Upper lobe of left lung (tissue), 4 donors: ENCODE results near the gene KL.

Experiments
- EP300 ChIP-seq, 4 donors: sonication (generic); formaldehyde crosslinking; IDR thresholded peaks; one replicate each; pipeline ENCODE4 v1.5.1; 2017; ENCODE audit warnings: antibody characterized with exemption in 4 of 4, control low read depth in 2 of 4
- POLR2A ChIP-seq, 4 donors: fragments of 450-650 bp; IDR thresholded peaks; one replicate each; pipeline ENCODE4 v1.5.1; 2016 to 2017; ENCODE audit warnings: antibody characterized with exemption in 4 of 4, mild to moderate bottlenecking in 2 of 4
- POLR2AphosphoS5 ChIP-seq, 2 donors: sonication (generic); formaldehyde crosslinking; IDR thresholded peaks; one replicate each; pipeline ENCODE4 v1.5.1; 2017; ENCODE audit warnings: antibody characterized with exemption in 2 of 2
- TF ChIP-seq, protein P1 (sequence below), 6 experiments: fragments of 450-650 bp in 4 of 6; fragments of 200-600 bp in 2 of 6; sonication (generic) in 2 of 6; IDR thresholded peaks; one replicate each; pipeline ENCODE4 v1.5.1; 2016 to 2019; ENCODE audit warnings: antibody characterized with exemption in 6 of 6

DNA sequence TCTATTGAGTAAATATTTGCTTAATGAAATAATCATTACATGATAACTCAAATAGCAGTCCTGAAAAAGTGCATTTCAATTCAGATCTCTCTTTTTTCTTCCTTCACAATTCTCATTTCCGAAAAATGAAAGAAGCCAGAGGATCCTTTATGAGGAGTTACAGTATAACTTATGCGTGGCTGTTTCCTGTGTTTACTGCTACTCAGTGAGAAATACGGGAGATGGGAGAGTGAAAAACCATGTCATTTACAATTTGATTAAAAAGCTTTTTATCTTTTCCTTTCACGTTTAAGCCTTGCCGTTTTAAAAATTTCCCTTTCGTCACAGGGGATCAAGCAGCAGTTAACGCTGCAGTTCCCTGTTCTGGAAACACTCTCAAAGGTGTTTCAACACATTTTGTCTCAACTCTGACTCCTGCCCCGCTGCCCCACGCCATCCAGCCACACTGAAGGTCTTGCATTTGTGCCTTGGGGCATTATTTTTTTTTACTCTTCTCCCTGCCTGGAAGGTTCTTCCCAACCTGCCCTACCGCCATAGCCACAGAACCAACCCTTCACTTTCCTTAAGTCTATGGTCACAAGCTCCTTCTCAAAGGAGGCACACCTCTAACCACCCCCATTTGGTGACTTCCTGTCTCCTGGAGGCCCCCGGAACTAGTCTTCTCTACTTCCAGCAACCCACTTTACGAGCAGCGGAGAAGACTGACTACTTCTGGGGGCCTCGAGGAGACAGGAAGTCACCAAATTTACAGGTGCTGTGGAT, 17.0 kb downstream of the KL start:
- TF ChIP-seq POLR2A (IDR thresholded peaks at IDR 0.05) (peak in 1 of 4 donors; percentile 17), POLR2AphosphoS5 (IDR thresholded peaks at IDR 0.05) (no peak), EP300 (IDR thresholded peaks at IDR 0.05) (no peak)
- TF ChIP-seq, protein P1, sequence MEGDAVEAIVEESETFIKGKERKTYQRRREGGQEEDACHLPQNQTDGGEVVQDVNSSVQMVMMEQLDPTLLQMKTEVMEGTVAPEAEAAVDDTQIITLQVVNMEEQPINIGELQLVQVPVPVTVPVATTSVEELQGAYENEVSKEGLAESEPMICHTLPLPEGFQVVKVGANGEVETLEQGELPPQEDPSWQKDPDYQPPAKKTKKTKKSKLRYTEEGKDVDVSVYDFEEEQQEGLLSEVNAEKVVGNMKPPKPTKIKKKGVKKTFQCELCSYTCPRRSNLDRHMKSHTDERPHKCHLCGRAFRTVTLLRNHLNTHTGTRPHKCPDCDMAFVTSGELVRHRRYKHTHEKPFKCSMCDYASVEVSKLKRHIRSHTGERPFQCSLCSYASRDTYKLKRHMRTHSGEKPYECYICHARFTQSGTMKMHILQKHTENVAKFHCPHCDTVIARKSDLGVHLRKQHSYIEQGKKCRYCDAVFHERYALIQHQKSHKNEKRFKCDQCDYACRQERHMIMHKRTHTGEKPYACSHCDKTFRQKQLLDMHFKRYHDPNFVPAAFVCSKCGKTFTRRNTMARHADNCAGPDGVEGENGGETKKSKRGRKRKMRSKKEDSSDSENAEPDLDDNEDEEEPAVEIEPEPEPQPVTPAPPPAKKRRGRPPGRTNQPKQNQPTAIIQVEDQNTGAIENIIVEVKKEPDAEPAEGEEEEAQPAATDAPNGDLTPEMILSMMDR (IDR thresholded peaks at IDR 0.05): no peak
